HG03378 (cell line): Measurements from ENCODE around the gene ARHGAP8.
"Not testable (repeated sequence)": the region's sequence is repeated elsewhere in the genome, so short reads cannot be mapped to it uniquely, and the experiment has no call there.

Experiments used
- ATAC-seq: cut with Tn5 transposase; IDR thresholded peaks from one replicate; pipeline ENCODE4 v1.9.1; 2021; ENCODE audit warnings: mild to moderate bottlenecking, moderate library complexity; ENCODE audit not compliant: unreplicated experiment

ARHGAP8 gene

GRCh38 chr22:44799077-44799945 lies 46.9 kb downstream of the ARHGAP8 start:
- ATAC-seq, result no peak

GRCh38 chr22:44799946-44800634 lies 47.7 kb downstream of the ARHGAP8 start:
- ATAC-seq, result not testable (repeated sequence)

GRCh38 chr22:44801476-44801875 lies 49.1 kb downstream of the ARHGAP8 start:
- no peak for ATAC-seq

GRCh38 chr22:44802071-44802700 lies 49.8 kb downstream of the ARHGAP8 start:
- ATAC-seq, result no peak

GRCh38 chr22:44802956-44803355 lies 50.6 kb downstream of the ARHGAP8 start:
- no peak for ATAC-seq

- no peak for ATAC-seq
Observed at GRCh38 chr22:44804327-44804726, 52.0 kb downstream of the ARHGAP8 start.

- ATAC-seq, result no peak
Observed at GRCh38 chr22:44805711-44806110, 53.3 kb downstream of the ARHGAP8 start.

- ATAC-seq, result no peak
Observed at GRCh38 chr22:44807232-44807631, 54.9 kb downstream of the ARHGAP8 start.

GRCh38 chr22:44807915-44808690 lies 55.7 kb downstream of the ARHGAP8 start:
- ATAC-seq, result no peak

- ATAC-seq, result no peak
Observed at GRCh38 chr22:44809456-44809855, 57.1 kb downstream of the ARHGAP8 start.

GRCh38 chr22:44811141-44811540 lies 58.8 kb downstream of the ARHGAP8 start:
- ATAC-seq, result no peak

- no peak for ATAC-seq
Observed at GRCh38 chr22:44813416-44813815, 61.0 kb downstream of the ARHGAP8 start.

GRCh38 chr22:44814266-44815098 lies 62.1 kb downstream of the ARHGAP8 start:
- no peak for ATAC-seq

- no peak for ATAC-seq
Observed at GRCh38 chr22:44815099-44816070, 63.0 kb downstream of the ARHGAP8 start.

- ATAC-seq, result no peak
Observed at GRCh38 chr22:44816141-44816540, 63.8 kb downstream of the ARHGAP8 start.

GRCh38 chr22:44818727-44819126 lies 66.4 kb downstream of the ARHGAP8 start:
- no peak for ATAC-seq

GRCh38 chr22:44819966-44820631 lies 67.7 kb downstream of the ARHGAP8 start:
- no peak for ATAC-seq

- no peak for ATAC-seq
Observed at GRCh38 chr22:44821741-44822475, 69.5 kb downstream of the ARHGAP8 start.
